ENCODE data around the gene PRRG3. TPM values are rescaled to one million over a fixed set of nuclear protein-coding genes. Genes with fewer than 3 reads are reported as not detected.

PRRG3 gene
- total RNA-seq, 1 donor from 2014 or later, result 0.24 TPM

DNA sequence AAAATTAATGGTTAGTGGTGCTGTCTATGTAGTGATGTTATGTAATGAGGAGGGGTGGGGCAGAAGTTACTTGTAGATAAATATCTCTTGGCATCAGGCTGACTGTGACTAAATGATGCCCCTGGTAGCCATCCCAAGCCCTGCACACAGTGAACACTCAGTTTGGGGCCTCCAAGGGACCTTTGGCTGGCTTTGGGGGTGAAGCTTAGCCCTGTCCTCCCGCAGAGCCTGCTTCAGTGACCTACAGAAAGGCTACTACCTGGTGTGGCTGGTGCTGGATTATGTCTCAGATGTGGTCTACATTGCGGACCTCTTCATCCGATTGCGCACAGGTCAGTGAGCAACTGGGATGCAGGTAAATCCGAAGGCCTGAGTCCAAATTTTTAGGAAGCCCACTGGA, 47.1 kb downstream of the PRRG3 start:
- no peak for DNase-seq (ENCODE audit: low spot score)

DNA sequence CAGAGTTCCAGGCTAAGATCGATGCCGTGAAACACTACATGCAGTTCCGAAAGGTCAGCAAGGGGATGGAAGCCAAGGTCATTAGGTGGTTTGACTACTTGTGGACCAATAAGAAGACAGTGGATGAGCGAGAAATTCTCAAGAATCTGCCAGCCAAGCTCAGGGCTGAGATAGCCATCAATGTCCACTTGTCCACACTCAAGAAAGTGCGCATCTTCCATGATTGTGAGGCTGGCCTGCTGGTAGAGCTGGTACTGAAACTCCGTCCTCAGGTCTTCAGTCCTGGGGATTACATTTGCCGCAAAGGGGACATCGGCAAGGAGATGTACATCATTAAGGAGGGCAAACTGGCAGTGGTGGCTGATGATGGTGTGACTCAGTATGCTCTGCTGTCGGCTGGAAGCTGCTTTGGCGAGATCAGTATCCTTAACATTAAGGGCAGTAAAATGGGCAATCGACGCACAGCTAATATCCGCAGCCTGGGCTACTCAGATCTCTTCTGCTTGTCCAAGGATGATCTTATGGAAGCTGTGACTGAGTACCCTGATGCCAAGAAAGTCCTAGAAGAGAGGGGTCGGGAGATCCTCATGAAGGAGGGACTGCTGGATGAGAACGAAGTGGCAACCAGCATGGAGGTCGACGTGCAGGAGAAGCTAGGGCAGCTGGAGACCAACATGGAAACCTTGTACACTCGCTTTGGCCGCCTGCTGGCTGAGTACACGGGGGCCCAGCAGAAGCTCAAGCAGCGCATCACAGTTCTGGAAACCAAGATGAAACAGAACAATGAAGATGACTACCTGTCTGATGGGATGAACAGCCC, 48.6 kb downstream of the PRRG3 start:
- DNase-seq (ENCODE audit: low spot score), result no peak

DNA sequence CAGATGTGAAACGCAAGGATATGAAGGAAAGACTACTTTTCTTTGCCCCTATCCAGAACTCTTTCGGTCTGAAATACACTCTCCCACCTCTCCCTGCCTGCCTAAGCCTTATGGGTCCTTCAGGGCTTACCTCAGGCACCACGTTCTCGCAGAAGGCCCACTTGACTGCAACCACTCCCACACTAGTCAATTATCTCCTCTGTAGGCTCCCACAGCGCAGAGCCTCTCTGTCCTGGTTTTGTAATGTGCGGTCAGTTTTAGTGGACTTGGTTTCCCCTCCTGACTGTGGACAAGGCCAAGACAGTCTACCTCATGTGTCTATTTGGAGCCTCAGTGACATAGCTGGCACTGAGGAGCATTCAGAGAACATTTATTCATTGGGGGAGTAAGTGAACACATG, 50.4 kb downstream of the PRRG3 start:
- DNase-seq (ENCODE audit: low spot score), result no peak

DNA sequence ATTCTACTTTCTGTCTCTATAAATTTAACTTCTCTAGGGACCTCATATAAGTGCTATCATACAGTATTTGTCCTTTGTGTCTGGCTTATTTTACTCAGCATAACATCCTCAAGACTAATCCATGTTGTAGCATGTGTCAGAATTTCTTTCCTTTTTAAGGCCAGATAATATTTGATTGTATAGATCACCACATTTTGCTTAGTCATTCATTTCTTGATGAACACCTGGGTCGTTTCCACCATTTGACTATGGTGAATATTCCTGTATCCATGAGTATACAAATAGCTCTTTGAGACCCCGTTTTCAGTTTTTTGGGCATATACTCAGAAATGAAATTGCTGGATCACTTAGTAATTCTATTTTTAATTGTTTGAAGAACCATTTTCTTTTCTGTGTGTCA, 51.2 kb downstream of the PRRG3 start:
- no peak for DNase-seq (ENCODE audit: low spot score)

DNA sequence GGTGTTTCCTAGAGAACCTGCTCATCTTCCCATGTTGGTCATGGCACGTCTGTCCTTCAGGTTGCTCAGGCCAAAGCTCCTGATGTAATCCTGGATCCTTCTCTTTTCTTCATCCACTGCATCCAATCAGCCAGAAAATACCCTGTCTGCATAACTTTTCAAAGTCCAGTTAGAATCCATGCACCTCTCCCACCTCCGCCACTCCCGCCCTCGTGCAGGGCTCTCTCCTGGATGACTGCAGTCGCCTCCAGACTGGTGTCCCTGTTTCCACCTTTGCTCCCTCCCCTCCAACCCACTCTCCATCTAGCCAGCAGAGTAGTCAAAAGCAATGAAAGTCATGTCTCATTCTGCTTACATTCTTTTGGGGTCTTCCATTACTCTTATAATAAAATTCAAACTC, 55.3 kb downstream of the PRRG3 start:
- DNase-seq (ENCODE audit: low spot score), result no peak

DNA sequence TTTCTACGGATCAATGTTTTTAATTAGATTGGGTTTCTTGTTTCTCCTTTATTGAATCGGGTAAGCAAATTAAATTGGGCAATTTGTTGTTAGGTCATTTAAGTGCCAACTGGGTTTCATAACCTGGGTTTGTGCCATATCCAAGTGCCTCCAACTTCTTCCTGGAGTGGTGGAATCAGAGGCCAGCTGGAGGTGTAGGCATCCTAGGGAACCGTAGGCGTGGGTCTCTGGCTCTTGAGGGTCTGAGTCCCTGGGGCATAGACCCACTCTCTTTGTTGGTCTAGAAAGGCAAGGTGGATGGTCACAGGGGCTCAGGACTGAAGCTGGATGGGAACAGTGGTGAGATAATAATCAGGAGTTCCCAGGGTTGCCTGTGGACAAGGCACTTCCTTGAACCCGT, 57.6 kb downstream of the PRRG3 start:
- no peak for DNase-seq (ENCODE audit: low spot score)

DNA sequence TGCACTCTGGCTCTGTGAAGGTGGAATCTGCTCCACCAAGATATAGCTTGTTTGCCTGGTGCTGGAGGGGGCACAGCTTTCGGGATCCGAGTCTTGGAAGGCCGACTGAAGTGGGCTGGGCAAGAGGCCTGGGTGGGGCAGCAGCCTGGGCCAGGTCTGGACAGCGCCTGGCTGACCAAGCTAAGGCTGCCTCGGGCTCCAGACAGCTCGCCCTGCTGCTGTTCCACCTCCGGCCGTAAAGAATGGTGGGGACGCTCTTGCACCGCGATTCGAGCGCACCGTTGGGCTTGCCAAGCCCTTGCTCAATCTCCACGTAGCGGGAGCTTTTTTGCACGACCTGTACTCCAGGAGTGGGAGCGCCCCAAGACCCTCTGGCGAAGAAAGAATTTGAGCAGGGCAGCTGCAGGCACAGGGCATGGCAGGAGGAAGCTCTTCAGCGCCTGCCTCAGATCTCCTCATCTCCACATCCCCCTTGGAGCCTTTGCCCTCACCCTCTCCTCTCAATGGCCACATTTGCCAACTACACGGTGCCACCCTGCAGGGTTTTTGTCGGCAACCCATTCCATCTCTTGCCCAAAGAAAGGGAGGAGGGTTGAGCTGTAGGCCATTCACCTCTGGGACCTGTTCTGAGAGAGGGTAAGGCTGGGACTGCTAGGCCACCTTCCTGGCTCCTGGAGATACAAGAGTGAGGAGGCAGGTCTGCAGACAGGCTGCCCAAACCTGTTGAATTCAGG, 58.2 kb downstream of the PRRG3 start:
- DNase-seq (ENCODE audit: low spot score), result peak; percentile 40

DNA sequence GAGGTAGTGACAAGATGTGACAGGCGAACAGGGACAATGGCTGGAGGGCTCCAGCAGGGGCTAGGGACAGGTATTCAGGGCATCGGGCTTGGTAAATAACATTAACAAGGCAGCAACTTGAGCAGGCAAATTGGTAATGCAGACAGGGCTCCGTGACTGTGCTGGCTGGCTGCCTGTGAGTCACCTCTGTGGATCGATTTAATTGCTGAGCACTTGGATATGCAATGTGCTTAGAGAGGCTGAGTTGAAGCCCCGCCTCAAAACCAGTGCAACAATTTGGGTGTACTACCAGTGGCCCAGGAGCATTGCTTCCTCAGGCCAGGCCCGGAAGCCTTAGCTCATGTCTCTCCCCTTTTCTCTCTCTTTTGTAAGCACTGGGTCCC, 58.8 kb downstream of the PRRG3 start:
- peak; percentile 21 for DNase-seq (ENCODE audit: low spot score)

DNA sequence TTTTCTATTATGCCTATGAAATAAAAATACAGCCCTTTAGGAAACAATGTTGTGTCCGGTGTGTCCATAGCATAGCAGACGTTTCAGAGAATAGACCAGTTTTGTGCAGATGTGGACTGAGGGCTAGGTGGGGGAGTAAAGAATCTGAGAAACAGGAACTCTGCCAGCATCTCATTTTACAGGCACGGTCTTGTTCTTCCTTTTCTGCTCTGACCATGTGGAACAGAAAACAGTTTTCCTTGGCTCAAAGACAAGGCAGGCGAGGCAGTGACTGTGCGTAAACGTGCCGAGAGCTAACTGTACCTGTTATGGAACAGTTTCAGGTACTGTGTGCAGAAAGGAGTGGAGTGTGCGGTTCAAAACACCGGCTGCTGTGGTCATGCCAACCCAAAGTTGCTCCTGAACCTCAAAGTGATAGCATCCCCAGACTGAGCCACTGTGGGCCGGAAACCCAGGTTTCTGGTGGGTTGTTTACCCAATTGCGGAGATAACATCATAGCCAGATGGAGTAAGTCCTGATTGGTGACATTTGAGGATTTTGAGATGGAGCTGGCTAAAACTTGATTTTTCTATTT, 59.5 kb downstream of the PRRG3 start:
- DNase-seq (ENCODE audit: low spot score), result peak; percentile 8

Other genes with a start within 250 kb of the PRRG3 start
- 0.48 TPM for gene PASD1, start 131.8 kb upstream of the PRRG3 start, total RNA-seq (ENCODE audit: insufficient read depth, low replicate concordance)
- gene FATE1, start 20.6 kb downstream of the PRRG3 start, total RNA-seq (ENCODE audit: insufficient read depth, low replicate concordance), result not detected
- not detected for gene CNGA2, start 39.3 kb downstream of the PRRG3 start, total RNA-seq (ENCODE audit: insufficient read depth, low replicate concordance)
- not detected for gene MAGEA4, start 217.4 kb downstream of the PRRG3 start, total RNA-seq (ENCODE audit: insufficient read depth, low replicate concordance)